ENCODE data around the gene ENO1.

Gene ENO1

DNA sequence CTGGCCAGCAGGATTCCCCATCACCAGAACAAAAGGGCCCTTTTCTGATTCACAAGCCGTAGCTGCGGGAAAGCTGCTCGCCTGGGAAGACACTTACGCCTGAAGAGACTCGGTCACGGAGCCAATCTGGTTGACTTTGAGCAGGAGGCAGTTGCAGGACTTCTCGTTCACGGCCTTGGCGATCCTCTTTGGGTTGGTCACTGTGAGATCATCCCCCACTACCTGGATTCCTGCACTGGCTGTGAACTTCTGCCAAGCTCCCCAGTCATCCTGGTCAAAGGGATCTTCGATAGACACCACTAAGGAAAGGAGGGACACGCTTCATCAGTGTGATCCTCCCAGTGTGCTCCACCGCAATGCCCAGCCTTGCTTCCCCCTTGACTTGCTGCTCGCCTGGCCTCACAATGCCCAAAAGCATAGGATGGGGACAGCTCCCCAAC lies 14.7 kb downstream of the ENO1 start:
- POLR2A ChIA-PET: interaction anchor here (0.9 to 5.7 kb wide), 2 partner anchors 10 to 14 kb away, joined by 5 to 26 read pairs; partner anchors contain the start of gene ENO1
- CTCF ChIA-PET: interaction anchor here (0.9 to 10.1 kb wide), 4 partner anchors 9 to 238 kb away, joined by 3 to 131 read pairs (median 38); no protein-coding TSS in a partner anchor

DNA sequence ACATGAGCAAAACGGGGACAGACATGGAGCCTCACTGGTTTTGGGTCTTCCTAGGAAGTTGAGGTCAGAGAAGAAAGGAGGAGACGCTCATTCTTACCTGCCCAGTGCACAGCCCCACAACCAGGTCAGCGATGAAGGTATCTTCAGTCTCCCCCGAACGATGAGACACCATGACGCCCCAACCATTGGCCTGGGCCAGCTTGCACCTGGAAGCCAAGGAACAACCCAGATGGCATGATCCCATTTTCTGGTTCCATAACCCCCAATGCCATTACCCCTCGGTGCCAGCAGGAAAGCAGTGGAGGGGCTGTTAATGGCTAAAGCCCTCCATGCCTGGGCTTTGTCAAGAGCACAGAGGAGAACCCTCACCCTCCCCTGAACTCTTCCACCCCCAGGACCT lies 15.3 kb downstream of the ENO1 start:
- H3K4me3 ChIP-seq (ENCODE audit: low read depth, low read length): no peak overlapping the region
- CTCF ChIA-PET: interaction anchor here (0.7 to 10.1 kb wide), 10 partner anchors 9 to 352 kb away, joined by 3 to 131 read pairs (median 4); partner anchors contain the start of gene ENO1
- TF ChIP-seq, protein P1, sequence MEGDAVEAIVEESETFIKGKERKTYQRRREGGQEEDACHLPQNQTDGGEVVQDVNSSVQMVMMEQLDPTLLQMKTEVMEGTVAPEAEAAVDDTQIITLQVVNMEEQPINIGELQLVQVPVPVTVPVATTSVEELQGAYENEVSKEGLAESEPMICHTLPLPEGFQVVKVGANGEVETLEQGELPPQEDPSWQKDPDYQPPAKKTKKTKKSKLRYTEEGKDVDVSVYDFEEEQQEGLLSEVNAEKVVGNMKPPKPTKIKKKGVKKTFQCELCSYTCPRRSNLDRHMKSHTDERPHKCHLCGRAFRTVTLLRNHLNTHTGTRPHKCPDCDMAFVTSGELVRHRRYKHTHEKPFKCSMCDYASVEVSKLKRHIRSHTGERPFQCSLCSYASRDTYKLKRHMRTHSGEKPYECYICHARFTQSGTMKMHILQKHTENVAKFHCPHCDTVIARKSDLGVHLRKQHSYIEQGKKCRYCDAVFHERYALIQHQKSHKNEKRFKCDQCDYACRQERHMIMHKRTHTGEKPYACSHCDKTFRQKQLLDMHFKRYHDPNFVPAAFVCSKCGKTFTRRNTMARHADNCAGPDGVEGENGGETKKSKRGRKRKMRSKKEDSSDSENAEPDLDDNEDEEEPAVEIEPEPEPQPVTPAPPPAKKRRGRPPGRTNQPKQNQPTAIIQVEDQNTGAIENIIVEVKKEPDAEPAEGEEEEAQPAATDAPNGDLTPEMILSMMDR (IDR thresholded peaks at IDR 0.05; ENCODE audit: insufficient read depth, low read length, missing control alignments): no peak
- DNase-seq (ENCODE audit: low read depth, low spot score): no peak
- POLR2A ChIA-PET: interaction anchor here (1.2 to 5.7 kb wide), 2 partner anchors 11 to 15 kb away, joined by 4 to 26 read pairs; partner anchors contain the start of gene ENO1

More for the DNA sequence above, 14.7 kb downstream of the ENO1 start:
- no peak for DNase-seq (ENCODE audit: low read depth, low spot score)
- H3K4me3 ChIP-seq (ENCODE audit: low read depth, low read length): no peak overlapping the region
- TF ChIP-seq, protein P1 (IDR thresholded peaks at IDR 0.05; ENCODE audit: insufficient read depth, low read length, missing control alignments): no peak

DNA sequence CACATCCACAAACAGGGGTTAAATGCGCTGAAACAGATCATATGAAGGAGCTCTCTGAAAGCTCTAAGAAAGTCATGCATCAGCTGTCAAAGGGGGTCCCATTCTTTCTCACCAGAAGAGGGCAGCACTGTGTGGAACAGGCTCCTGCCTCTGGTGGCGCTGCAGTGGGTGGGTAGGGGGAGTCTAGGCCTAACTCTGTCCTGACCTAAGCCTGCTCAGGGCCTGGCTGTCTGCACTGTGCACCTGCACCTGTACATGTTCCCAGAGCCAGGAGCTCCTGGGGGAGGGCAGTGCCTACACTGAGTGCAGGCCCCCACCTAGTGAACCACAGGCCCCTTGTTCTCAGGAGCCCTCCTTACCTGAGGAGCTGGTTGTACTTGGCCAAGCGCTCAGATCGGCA lies 16.0 kb downstream of the ENO1 start:
- H3K4me3 ChIP-seq (ENCODE audit: low read depth, low read length): no peak overlapping the region
- ChIA-PET POLR2A (interaction anchor here (1.2 to 5.7 kb wide), 2 partner anchors 12 to 15 kb away, joined by 4 to 26 read pairs; partner anchors contain the start of gene ENO1), CTCF (interaction anchor here (0.7 to 10.1 kb wide), 10 partner anchors 8 to 352 kb away, joined by 3 to 131 read pairs (median 4); partner anchors contain the start of gene ENO1)
- no peak for DNase-seq (ENCODE audit: low read depth, low spot score)
- TF ChIP-seq, protein P1 (IDR thresholded peaks at IDR 0.05; ENCODE audit: insufficient read depth, low read length, missing control alignments): peak; percentile 69

DNA sequence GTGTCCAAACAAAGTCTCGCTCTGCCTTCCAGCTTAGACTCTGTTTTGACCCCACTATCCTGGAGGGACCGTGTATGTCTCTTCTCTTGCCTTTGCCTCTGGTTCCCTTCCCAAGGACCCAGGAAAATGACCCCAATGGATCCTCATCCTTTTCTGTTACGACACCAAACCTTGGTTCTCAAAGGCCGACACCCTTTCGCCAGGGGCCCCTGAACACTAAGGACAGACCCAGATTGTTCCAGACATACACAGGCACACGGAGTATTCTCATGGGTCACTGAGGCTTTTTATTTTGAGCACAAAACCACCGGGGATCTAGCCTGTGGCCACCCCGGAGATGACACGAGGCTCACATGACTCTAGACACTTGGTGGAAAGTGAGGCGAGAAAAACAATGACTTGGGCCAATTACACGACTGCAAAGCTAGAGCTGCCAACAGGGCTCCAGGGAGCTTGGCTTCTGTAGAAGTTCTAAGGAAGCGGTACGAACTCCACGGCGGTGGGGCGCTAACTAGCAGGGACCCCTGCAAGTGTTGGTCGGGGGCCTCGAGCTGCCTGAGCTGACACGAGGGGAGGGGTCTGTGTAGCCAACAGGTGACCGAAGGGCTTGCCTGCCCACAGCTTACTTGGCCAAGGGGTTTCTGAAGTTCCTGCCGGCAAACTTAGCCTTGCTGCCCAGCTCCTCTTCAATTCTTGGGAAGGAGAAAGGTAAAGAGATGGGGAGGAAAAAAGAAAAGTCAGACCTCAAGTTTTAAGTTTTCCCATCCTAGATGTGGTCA lies 17.6 kb downstream of the ENO1 start:
- no peak for DNase-seq (ENCODE audit: low read depth, low spot score)
- TF ChIP-seq, protein P1 (IDR thresholded peaks at IDR 0.05; ENCODE audit: insufficient read depth, low read length, missing control alignments): no peak
- ChIA-PET POLR2A (interaction anchor here (1.1 to 2.9 kb wide), 4 partner anchors 9 to 12 kb away, joined by 3 to 11 read pairs (median 5); no protein-coding TSS in a partner anchor), CTCF (interaction anchor here (1.0 to 10.1 kb wide), 7 partner anchors 9 to 144 kb away, joined by 3 to 131 read pairs (median 22); no protein-coding TSS in a partner anchor)
- no peak overlapping the region for H3K4me3 ChIP-seq (ENCODE audit: low read depth, low read length)

DNA sequence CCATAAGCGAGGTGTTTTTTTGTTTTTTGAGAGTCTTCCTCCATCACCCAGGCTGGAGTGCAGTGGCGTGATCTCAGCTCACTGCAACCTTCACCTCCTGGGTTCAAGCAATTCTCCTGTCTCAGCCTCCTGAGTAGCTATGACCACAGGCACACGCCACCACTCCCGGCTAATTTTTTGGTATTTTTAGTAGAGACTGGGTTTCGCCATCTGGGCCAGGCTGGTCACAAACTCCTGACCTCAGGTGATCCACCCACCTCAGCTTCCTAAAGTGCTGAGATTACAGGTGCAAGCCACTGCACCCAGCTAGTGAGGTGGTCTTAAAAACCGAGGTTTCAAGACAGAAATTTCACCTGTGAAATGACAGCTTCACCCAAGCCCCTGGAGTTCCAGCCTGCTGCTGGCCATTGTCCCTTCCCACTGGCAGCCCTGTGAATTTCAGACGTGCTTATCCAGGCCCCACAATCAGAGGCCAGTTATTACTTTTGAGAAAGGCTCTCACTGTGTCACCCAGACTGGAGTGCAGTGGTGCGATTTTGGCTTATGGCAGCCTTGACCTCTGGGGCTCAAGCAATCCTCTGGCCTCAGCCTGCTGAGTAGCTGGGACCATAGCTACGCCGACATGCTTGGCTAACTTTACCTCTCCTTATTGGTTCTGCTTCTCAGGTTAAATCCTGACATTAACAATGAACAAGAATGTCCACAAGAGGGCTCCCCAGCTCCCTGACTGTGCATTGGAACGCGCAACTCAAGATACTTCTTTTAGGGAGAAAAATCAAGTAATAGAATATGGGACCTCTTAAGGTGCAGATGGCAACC lies 19.4 kb downstream of the ENO1 start:
- CTCF ChIA-PET: interaction anchor here (0.9 to 10.1 kb wide), 13 partner anchors 8 to 298 kb away, joined by 3 to 131 read pairs (median 5); no protein-coding TSS in a partner anchor
- TF ChIP-seq, protein P1 (IDR thresholded peaks at IDR 0.05; ENCODE audit: insufficient read depth, low read length, missing control alignments): peak; percentile 60
- no peak for DNase-seq (ENCODE audit: low read depth, low spot score)
- no peak overlapping the region for H3K4me3 ChIP-seq (ENCODE audit: low read depth, low read length)
- POLR2A ChIA-PET: interaction anchor here (0.8 to 2.9 kb wide), 7 partner anchors 10 to 37 kb away, joined by 3 to 11 read pairs (median 5); partner anchors contain the start of gene ENO1
